Cardiac muscle cell (in vitro differentiated cells and primary cell): ENCODE measurements around the gene OR5AC2. TPM values are rescaled to one million over a fixed set of nuclear protein-coding genes. Genes with fewer than 3 reads are reported as not detected.

Source experiments
- DNase-seq, 2 donors: peaks; one replicate each; pipeline versions ENCODE4 v3.0.0 to v3.0.0-alpha.2; 2010 to 2017; ENCODE audit warnings: low read depth in 1 of 2, low spot score in 1 of 2
- H3K27ac ChIP-seq: fragments of 200-600 bp; sonication (generic); 2 replicates; pipeline ENCODE4 v1.5.1; 2016
- H3K27me3 ChIP-seq: fragments of 200-600 bp; sonication (generic); 2 replicates; pipeline ENCODE4 v1.6.0; 2016; ENCODE audit warnings: control low read depth
- H3K36me3 ChIP-seq: fragments of 200-600 bp; sonication (generic); 2 replicates; pipeline ENCODE4 v1.5.1; 2016; ENCODE audit warnings: control low read depth
- H3K4me1 ChIP-seq: fragments of 200-600 bp; sonication (generic); 2 replicates; pipeline ENCODE4 v1.8.1; 2017; ENCODE audit warnings: low read depth, mild to moderate bottlenecking, mixed run types
- H3K4me3 ChIP-seq: fragments of 200-600 bp; sonication (generic); 2 replicates; pipeline ENCODE4 v1.5.1; 2016; ENCODE audit warnings: mild to moderate bottlenecking
- H3K9me3 ChIP-seq: fragments of 200-600 bp; sonication (generic); 2 replicates; pipeline ENCODE4 v1.5.1; 2017; ENCODE audit warnings: low read depth, mild to moderate bottlenecking, control low read depth
- polyA plus RNA-seq: library from polyadenylated mRNA; unstranded; fragments of >200 nt; fragmentation: Nextera tagmentation; extraction: Ambion mirVana; gene quantifications from 2 replicates; pipeline ENCODE4 v1.2.1, GENCODE V29; 2016
- total RNA-seq: library from RNA; depleted of rRNA; stranded (reverse); fragments of >200 nt; gene quantifications from 2 replicates; pipeline ENCODE4 v1.2.3, GENCODE V29; 2016
- TF ChIP-seq, protein P1 (sequence below): IDR thresholded peaks from 2 replicates; pipeline ENCODE4 v1.5.1; 2012; ENCODE audit warnings: low read depth, mild to moderate bottlenecking, low read length

Gene OR5AC2
- total and polyA plus RNA-seq, 2 experiments from 2014 or later: not detected

DNA sequence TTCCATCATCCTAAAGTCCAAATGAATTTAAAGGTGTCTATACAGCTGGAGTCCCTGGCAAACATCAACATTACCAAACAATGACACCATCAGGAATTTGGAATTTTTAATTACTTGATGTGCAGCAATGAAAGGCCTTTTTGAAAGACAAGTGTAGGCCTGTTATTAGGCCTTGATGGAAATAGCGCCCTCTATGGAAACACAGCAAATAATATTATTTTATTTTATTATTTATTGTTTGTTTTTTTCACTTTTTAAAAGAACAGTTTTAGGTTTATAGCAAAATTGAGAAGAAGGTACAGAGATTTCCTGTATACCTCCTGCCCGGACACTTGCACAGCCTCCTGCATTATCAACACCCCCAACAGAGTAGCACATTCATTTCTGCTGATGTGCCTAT, 18.1 kb upstream of the OR5AC2 start:
- no peak for DNase-seq
- TF ChIP-seq, protein P1, sequence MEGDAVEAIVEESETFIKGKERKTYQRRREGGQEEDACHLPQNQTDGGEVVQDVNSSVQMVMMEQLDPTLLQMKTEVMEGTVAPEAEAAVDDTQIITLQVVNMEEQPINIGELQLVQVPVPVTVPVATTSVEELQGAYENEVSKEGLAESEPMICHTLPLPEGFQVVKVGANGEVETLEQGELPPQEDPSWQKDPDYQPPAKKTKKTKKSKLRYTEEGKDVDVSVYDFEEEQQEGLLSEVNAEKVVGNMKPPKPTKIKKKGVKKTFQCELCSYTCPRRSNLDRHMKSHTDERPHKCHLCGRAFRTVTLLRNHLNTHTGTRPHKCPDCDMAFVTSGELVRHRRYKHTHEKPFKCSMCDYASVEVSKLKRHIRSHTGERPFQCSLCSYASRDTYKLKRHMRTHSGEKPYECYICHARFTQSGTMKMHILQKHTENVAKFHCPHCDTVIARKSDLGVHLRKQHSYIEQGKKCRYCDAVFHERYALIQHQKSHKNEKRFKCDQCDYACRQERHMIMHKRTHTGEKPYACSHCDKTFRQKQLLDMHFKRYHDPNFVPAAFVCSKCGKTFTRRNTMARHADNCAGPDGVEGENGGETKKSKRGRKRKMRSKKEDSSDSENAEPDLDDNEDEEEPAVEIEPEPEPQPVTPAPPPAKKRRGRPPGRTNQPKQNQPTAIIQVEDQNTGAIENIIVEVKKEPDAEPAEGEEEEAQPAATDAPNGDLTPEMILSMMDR: no peak
- H3K27me3 ChIP-seq: no peaks in the 10 kb centered on the region
- no peaks in the 10 kb centered on the region for H3K4me1 ChIP-seq
- no peaks in the 10 kb centered on the region for H3K9me3 ChIP-seq
- no peaks in the 10 kb centered on the region for H3K36me3 ChIP-seq
- H3K4me3 ChIP-seq: no peak overlapping the region
- H3K27ac ChIP-seq: no peak overlapping the region

DNA sequence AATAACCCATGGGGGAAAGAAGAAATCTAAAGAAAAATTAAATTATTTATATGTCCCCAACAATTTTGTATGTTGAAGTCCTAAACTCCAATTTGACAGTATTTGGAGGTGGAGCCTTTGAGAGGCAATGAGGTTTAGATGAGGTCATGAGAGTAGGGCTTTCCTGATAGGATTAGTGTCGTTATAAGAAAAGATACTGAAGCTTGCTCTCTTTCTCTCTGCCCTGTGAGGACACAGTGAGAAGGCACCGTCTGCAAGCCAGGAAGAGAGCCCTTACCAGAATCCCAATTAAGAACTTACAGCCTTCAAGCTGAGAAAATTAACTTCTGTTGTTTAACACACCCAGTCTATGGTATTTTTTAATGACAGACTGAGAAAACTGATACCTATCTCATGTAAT, 16.1 kb upstream of the OR5AC2 start:
- H3K4me1 ChIP-seq: no peaks in the 10 kb centered on the region
- H3K36me3 ChIP-seq: no peaks in the 10 kb centered on the region
- H3K27me3 ChIP-seq: no peaks in the 10 kb centered on the region
- TF ChIP-seq, protein P1: no peak
- no peak overlapping the region for H3K27ac ChIP-seq
- no peak overlapping the region for H3K4me3 ChIP-seq
- DNase-seq: no peak
- no peaks in the 10 kb centered on the region for H3K9me3 ChIP-seq

DNA sequence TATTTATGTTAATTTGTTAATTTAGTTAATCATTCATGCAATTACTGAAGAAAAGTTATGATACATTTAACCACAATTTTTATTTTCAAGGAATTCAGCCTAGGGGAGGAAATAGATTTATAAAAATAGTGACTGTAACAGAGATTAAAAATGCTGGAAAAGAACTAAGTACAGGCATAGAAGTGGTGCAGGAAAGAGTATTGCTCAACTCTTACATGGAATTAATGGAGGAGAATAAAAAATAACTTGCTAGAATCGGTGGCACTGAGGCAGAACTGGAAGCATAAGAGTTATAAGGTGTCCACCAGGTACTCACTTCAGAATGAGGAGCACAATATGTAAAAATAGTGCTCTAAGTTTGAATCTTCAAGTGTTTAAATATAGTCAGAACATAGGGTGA, 13.5 kb upstream of the OR5AC2 start:
- no peaks in the 10 kb centered on the region for H3K4me1 ChIP-seq
- H3K27ac ChIP-seq: no peak overlapping the region
- no peaks in the 10 kb centered on the region for H3K36me3 ChIP-seq
- H3K4me3 ChIP-seq: no peak overlapping the region
- DNase-seq: no peak
- no peaks in the 10 kb centered on the region for H3K27me3 ChIP-seq
- TF ChIP-seq, protein P1: no peak
- H3K9me3 ChIP-seq: no peaks in the 10 kb centered on the region

DNA sequence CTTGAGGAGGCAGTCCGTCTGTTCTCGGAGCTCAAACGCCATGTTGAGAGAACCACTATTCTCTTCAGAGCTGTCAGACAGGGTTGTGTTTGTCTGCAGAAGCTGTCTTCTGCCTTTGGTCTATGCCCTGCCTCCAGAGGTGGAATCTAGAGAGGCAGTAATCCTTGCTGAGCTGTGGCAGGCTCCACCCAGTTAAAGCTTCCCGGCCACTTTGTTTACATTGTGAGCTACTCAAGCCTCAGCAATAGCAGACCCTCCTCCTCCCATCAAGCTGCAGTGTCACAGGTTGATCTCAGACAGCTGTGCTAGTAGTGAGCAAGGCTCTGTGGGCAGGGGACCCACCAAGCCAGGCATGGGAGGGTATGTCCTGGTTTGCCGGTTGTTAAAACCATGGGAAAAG, 8.9 kb downstream of the OR5AC2 start:
- Histone ChIP-seq H3K27me3 (no peaks in the 10 kb centered on the region), H3K36me3 (no peaks in the 10 kb centered on the region), H3K9me3 (no peaks in the 10 kb centered on the region), H3K4me3 (no peak overlapping the region), H3K27ac (no peak overlapping the region), H3K4me1 (no peaks in the 10 kb centered on the region)
- TF ChIP-seq, protein P1: no peak
- DNase-seq: no peak

DNA sequence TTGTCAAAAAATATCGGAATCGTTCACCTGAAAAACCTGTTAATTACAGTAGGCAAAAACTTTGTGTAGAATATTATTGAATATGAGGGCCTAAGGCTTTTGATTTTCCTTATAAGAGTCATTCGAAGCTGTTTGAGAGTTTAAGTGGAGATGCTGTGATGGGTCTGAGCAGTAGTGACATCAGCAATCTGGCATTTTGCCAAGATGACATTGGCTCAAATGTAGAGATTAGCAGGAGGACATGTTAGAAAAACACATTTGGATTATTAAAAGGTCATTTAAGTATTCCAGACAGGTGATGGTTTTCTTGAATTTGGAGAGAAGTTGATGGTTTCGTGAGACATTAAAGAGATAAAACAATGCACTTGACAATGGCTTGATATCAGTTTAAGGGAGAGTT, 12.9 kb downstream of the OR5AC2 start:
- Histone ChIP-seq H3K9me3 (no peaks in the 10 kb centered on the region), H3K4me1 (no peaks in the 10 kb centered on the region), H3K36me3 (no peaks in the 10 kb centered on the region), H3K27me3 (no peaks in the 10 kb centered on the region), H3K4me3 (no peak overlapping the region), H3K27ac (no peak overlapping the region)
- DNase-seq: no peak
- TF ChIP-seq, protein P1: no peak

DNA sequence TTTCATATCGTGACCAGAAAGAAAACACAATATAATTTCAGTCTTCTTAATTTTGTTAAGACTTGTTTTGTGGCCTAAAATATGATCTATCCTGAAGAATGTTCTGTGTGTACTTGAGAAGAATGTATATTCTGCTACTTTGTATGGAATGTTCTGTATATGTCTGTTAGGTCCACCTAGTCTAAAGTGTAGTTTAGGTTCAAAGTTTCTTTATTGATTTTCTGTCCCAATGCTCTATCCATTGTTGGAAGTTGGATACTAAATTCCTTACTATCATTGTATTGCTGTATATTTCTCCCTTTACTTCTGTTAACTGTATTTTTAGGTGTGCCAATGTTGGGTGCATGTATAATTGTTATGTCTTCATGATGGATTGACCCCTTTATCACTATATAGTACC, 21.2 kb downstream of the OR5AC2 start:
- H3K4me1 ChIP-seq: no peaks in the 10 kb centered on the region
- no peak for DNase-seq
- TF ChIP-seq, protein P1: no peak
- H3K27ac ChIP-seq: no peak overlapping the region
- H3K36me3 ChIP-seq: no peaks in the 10 kb centered on the region
- H3K4me3 ChIP-seq: no peak overlapping the region
- no peaks in the 10 kb centered on the region for H3K27me3 ChIP-seq
- no peaks in the 10 kb centered on the region for H3K9me3 ChIP-seq
